ENCODE data around the gene WDR91.
"Not testable (repeated sequence)": the region's sequence is repeated elsewhere in the genome, so short reads cannot be mapped to it uniquely, and the experiment has no call there.

The WDR91 gene

DNA sequence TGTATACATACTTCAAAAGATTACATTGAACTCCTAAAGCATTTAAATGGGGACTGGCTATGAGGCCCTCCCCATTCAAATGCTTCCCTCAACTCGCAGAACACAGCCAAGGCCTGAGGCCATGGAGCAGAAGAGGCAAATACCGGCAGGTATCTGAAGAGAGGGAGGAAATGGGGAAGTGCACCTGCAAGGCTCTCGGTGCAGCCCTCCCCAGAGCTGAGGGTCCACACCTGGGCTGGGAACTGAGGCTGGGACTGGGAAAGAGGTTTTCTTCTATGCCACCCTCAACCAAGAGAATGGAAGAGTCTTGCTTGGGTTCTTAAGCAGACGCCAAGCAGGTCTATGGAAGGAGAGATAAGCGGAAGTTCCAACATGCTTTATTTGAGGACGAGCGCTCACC lies 27.8 kb downstream of the WDR91 start:
- no peak overlapping the region for H3K4me3 Mint-ChIP-seq

DNA sequence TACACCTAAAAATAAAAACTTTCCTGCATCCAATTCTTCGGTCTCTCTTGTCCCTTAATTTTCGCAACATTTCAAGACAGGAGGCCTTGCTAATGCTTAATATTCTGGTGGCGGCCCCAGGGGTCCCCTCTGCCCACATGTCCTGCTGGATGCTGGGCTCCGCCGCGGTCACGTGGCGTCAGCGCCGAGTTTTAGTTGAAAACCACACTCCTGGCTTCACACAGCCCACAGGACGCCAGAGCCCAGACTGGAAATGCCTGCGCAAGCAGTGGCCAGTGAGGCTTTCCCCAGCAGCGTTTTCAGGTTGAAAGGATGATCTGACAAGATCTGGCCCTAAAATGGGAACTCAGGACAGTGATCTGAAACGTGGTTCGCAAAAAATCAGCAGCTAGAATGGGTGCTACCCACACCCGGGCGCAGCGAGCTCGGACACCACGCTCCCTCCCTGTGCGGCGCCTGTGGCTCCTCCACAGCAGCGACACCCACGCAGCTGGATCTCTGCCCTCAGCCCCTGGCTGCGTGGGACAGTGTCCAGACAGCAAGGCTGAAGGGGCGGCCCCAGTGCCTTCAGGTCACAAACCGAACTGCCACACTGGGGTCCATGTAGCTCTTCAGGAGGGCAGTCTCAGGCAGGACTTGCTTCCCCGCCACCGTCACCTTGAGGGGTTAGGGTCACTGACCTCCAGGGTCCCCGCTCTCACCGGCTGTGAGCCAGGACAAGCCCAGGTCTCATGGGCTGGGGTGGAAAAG lies 29.2 kb downstream of the WDR91 start:
- Mint-ChIP-seq H3K4me3 (no peak overlapping the region), H3K4me1 (peaks cover 10% of the 10 kb centered on the region), H3K9me3 (peaks cover 31% of the 10 kb centered on the region)

More for the DNA sequence above, 27.8 kb downstream of the WDR91 start:
- DNase-seq (no peak), ATAC-seq (no peak)
- Mint-ChIP-seq H3K4me1 (peaks cover 10% of the 10 kb centered on the region), H3K27ac (no peak overlapping the region), H3K9me3 (peaks cover 31% of the 10 kb centered on the region), H3K36me3 (ENCODE audit: low read depth) (peaks cover 71% of the 10 kb centered on the region), H3K27me3 (no peaks in the 10 kb centered on the region)

GRCh38 chr7:135181261-135181928 lies 29.9 kb downstream of the WDR91 start:
- Mint-ChIP-seq H3K36me3 (ENCODE audit: low read depth) (peaks cover 58% of the 10 kb centered on the region), H3K27me3 (no peaks in the 10 kb centered on the region), H3K4me1 (peaks cover 3% of the 10 kb centered on the region), H3K4me3 (no peak overlapping the region), H3K27ac (no peak overlapping the region), H3K9me3 (peaks cover 31% of the 10 kb centered on the region)
- DNase-seq = no peak
- no peak for ATAC-seq

More for the DNA sequence above, 29.2 kb downstream of the WDR91 start:
- H3K27me3 Mint-ChIP-seq = no peaks in the 10 kb centered on the region
- peaks cover 63% of the 10 kb centered on the region for H3K36me3 Mint-ChIP-seq (ENCODE audit: low read depth)
- no peak for ATAC-seq
- no peak for DNase-seq
- no peak overlapping the region for H3K27ac Mint-ChIP-seq

GRCh38 chr7:135180122-135180521 lies 31.2 kb downstream of the WDR91 start:
- ATAC-seq (peak; percentile 55), DNase-seq (no peak)
- Mint-ChIP-seq H3K4me3 (no peak overlapping the region), H3K4me1 (peaks cover 3% of the 10 kb centered on the region), H3K36me3 (ENCODE audit: low read depth) (peaks cover 48% of the 10 kb centered on the region), H3K27ac (no peak overlapping the region), H3K9me3 (peaks cover 31% of the 10 kb centered on the region), H3K27me3 (no peaks in the 10 kb centered on the region)

DNA sequence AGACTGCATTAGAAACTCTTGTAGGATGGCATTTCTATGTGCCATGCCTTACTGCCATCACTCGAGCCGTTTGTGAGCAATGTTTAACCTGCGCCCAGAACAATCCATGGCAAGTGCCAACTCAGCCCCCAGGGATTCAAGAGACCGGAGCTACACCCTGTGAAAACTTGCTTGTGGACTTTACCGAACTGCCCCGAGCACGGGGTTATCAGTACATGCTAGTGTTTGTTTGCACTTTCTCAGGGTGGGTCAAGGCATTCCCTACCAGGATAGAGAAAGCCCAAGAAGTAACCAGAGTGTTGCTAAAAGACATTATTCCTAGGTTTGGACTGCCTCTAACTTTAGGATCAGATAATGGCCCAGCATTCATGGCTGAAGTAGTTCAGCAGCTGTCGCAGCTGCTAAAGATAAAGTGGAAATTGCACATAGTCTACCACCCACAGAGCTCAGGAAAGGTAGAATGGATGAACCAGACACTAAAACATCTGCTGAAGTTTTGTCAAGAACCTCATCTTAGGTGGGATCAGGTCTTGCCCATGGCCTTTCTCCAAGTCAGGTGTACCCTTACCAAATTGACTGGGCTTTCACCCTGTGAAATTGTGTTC lies 31.9 kb downstream of the WDR91 start:
- H3K27me3 Mint-ChIP-seq = no peaks in the 10 kb centered on the region
- peaks cover 3% of the 10 kb centered on the region for H3K4me1 Mint-ChIP-seq
- peaks cover 43% of the 10 kb centered on the region for H3K36me3 Mint-ChIP-seq (ENCODE audit: low read depth)
- H3K4me3 Mint-ChIP-seq = no peak overlapping the region
- ATAC-seq (no peak), DNase-seq (no peak)
- peaks cover 31% of the 10 kb centered on the region for H3K9me3 Mint-ChIP-seq
- no peak overlapping the region for H3K27ac Mint-ChIP-seq

DNA sequence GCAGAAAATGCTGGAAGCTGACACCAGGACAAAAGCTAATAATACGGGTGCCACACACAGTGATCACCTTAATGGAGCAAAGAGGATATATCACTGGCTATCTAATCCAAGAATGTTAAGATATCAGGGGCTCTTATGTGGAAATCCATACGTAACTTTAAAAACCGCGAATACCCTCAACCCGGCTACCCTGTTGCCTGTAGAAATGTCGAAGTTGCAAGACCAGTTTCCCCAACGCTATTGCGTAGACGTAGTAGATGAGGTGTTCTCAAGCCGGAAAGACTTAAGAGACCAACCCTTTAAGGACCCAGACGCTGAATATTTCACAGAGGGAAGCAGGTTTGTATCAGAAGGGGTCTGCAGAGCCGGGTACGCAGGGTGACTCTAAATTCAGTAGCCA lies 33.0 kb downstream of the WDR91 start:
- Mint-ChIP-seq H3K4me3 (no peak overlapping the region), H3K27ac (no peak overlapping the region), H3K36me3 (ENCODE audit: low read depth) (peaks cover 32% of the 10 kb centered on the region), H3K9me3 (peaks cover 25% of the 10 kb centered on the region), H3K4me1 (peaks cover 3% of the 10 kb centered on the region), H3K27me3 (no peaks in the 10 kb centered on the region)
- no peak for DNase-seq
- ATAC-seq = no peak

DNA sequence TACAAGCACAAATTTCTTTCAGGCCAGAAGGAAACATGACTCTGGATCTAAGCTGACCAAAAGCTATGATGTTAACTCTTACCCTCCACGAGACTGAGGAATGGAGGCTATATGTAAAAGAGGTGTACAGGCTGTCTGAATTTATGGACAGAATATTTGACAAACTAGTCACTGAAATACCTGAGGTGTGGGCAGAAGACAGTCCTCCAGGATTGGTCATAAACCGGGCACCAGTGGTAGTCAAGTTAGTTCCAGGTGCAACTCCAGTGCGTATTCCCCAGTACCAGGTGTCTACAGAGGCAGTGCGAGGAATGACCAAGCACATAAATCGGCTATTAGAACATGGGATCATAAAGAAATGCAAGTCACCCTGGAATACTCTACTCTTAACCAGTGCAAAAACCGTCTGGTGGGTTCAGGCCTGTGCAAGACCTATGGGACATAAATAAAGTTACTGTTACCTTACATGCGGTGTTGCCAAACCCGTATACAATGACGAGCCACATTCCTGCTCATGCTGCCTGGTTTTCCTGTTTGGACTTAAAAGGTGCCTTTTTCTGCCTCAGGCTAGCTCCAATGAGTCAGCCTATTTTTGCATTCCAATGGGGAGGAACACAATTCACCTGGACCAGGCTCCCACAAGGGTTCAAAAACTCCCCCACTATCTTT lies 34.2 kb downstream of the WDR91 start:
- H3K4me3 Mint-ChIP-seq = no peak overlapping the region
- H3K27me3 Mint-ChIP-seq = no peaks in the 10 kb centered on the region
- H3K9me3 Mint-ChIP-seq = peaks cover 18% of the 10 kb centered on the region
- no peak overlapping the region for H3K27ac Mint-ChIP-seq
- ATAC-seq = no peak
- peaks cover 20% of the 10 kb centered on the region for H3K36me3 Mint-ChIP-seq (ENCODE audit: low read depth)
- peaks cover 7% of the 10 kb centered on the region for H3K4me1 Mint-ChIP-seq
- no peak for DNase-seq

DNA sequence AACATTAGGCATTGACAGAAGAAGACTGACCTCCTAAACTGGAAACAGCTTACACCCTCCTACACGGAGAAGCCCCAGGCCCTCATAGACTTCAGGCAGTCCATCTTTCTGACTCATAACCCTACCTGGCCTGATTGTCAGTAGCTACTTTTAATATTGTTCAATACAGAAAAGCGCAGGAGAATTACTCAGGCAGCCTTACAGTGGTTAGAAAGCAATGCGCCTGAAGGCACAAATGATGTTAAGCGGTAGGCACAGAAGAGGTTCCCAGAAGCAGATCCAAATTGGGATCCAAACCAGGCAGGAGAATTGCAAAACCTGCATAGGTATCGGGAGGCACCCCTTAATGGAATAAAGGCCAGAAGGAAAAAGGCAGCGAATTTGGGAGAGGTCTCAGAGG lies 35.4 kb downstream of the WDR91 start:
- no peak for ATAC-seq
- Mint-ChIP-seq H3K4me3 (no peak overlapping the region), H3K36me3 (ENCODE audit: low read depth) (peaks cover 8% of the 10 kb centered on the region), H3K9me3 (peaks cover 8% of the 10 kb centered on the region), H3K27me3 (no peaks in the 10 kb centered on the region), H3K27ac (no peak overlapping the region), H3K4me1 (peaks cover 18% of the 10 kb centered on the region)
- no peak for DNase-seq

DNA sequence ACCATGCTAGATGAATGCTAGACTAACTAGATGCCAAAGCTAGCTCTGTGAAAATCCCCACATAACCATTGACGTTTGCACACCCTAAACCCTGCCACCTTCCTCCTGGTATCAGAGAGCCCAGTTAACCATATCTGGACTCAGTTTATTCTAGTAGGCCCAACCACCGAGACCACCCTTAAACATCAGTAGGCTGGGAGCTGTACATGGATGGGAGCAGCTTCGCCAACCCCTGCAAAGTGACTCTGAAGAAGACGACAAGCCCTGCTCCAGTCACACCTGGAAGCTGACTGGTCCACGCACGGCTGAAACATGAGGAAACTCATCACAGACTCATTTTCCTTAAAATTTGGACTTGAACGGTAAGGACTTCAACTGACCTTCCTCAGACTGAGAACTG lies 36.4 kb downstream of the WDR91 start:
- Mint-ChIP-seq H3K36me3 (ENCODE audit: low read depth) (peaks cover under 1% of the 10 kb centered on the region), H3K27ac (no peak overlapping the region), H3K27me3 (no peaks in the 10 kb centered on the region), H3K9me3 (peaks cover under 1% of the 10 kb centered on the region), H3K4me1 (peaks cover 17% of the 10 kb centered on the region), H3K4me3 (no peak overlapping the region)
- DNase-seq = no peak
- no peak for ATAC-seq

GRCh38 chr7:135173916-135174315 lies 37.4 kb downstream of the WDR91 start:
- ATAC-seq; H3K4me3 Mint-ChIP-seq; H3K27ac Mint-ChIP-seq; DNase-seq; H3K9me3 Mint-ChIP-seq; H3K27me3 Mint-ChIP-seq; H3K36me3 Mint-ChIP-seq (ENCODE audit: low read depth): not testable (repeated sequence)
- peaks cover 27% of the 10 kb centered on the region for H3K4me1 Mint-ChIP-seq

- not testable (repeated sequence) for ATAC-seq, H3K9me3 Mint-ChIP-seq, DNase-seq, H3K27me3 Mint-ChIP-seq
- Mint-ChIP-seq H3K27ac (peak overlapping the region; percentile 92), H3K4me1 (peaks cover 47% of the 10 kb centered on the region), H3K4me3 (peak overlapping the region; percentile 94), H3K36me3 (ENCODE audit: low read depth) (peaks cover 22% of the 10 kb centered on the region)
Measured at GRCh38 chr7:135171581-135172291, 39.6 kb downstream of the WDR91 start.

- H3K36me3 Mint-ChIP-seq (ENCODE audit: low read depth) = peaks cover 29% of the 10 kb centered on the region
- H3K4me1 Mint-ChIP-seq = peaks cover 53% of the 10 kb centered on the region
- H3K4me3 Mint-ChIP-seq = peak overlapping the region; percentile 94
- not testable (repeated sequence) for DNase-seq, H3K27me3 Mint-ChIP-seq, ATAC-seq, H3K9me3 Mint-ChIP-seq
- H3K27ac Mint-ChIP-seq = peak overlapping the region; percentile 92
Measured at GRCh38 chr7:135170998-135171481, 40.3 kb downstream of the WDR91 start.

GRCh38 chr7:135170274-135170997 lies 40.9 kb downstream of the WDR91 start, which contains the start of gene CYREN:
CYREN (minus strand) TSS chr7:135170707; CDS start chr7:135168922, 1,785 bp downstream.
- DNase-seq = peak; percentile 94
- peak; percentile 88 for ATAC-seq
- Mint-ChIP-seq H3K27ac (peak within 1 kb of the TSS; percentile 97), H3K4me1 (peaks cover 55% of the 10 kb centered on the region), H3K9me3 (no peaks in the 10 kb centered on the region), H3K36me3 (ENCODE audit: low read depth) (peaks cover 35% of the 10 kb centered on the region), H3K4me3 (peak within 1 kb of the TSS; percentile 94), H3K27me3 (no peaks in the 10 kb centered on the region)
